Effector memory CD4-positive, alpha-beta T cell (primary cell): ENCODE data around the gene CELF5.

ENCODE experiments used
- DNase-seq, 3 donors: peaks; one replicate each; pipeline ENCODE4 v3.0.0-alpha.2; 2020
- H3K27ac ChIP-seq: 2 replicates; pipeline ENCODE4 v1.7.0; 2013; ENCODE audit warnings: mild to moderate bottlenecking, low read length, moderate library complexity; ENCODE audit not compliant: insufficient read depth, poor library complexity, severe bottlenecking
- H3K27me3 ChIP-seq: replicated peaks from 2 replicates; pipeline ENCODE4 v1.7.0; 2013; ENCODE audit warnings: mild to moderate bottlenecking, low read length; ENCODE audit not compliant: insufficient read depth, control insufficient read depth, poor library complexity, severe bottlenecking
- H3K36me3 ChIP-seq: 2 replicates; pipeline ENCODE4 v1.7.0; 2013; ENCODE audit warnings: mild to moderate bottlenecking, low read length, moderate library complexity; ENCODE audit not compliant: control insufficient read depth, insufficient read depth
- H3K4me1 ChIP-seq: 2 replicates; pipeline ENCODE4 v1.7.0; 2013; ENCODE audit warnings: low read length, mild to moderate bottlenecking; ENCODE audit not compliant: control insufficient read depth, insufficient read depth, poor library complexity, severe bottlenecking
- H3K4me3 ChIP-seq: 2 replicates; pipeline ENCODE4 v1.7.0; 2013; ENCODE audit warnings: low read length, low read depth, mild to moderate bottlenecking; ENCODE audit not compliant: insufficient read depth, poor library complexity, severe bottlenecking
- H3K9me3 ChIP-seq: 2 replicates; pipeline ENCODE4 v1.7.0; 2013; ENCODE audit warnings: mild to moderate bottlenecking, low read length, moderate library complexity; ENCODE audit not compliant: control insufficient read depth

Gene CELF5

DNA sequence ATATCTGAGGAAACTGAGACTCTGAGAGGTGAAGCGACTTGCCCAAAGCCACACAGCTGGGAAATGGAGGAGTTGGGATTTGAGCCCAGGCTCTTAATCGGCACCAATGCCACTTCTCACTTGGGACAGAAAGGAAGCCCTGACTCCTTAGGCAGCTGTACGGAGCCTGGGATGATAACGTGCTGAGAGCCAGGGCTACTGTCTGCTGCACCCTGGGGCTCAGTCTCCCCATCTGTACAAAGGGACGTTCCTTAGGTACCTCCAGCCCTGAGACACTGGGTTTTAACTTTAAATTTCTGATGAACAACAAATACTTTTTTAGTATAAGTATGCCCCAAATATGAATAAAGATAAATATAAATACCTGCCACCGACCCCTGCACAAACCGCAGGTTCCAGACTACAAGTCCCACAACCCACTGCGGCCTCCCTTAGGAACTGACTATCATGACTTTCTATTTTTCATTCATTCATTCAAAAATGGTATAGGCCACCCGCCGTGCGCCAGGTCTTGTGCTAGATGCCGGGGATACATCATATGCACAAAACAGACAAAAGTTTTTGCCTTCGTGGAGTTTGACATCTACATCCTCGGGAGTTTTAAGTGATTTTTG lies 39.5 kb upstream of the CELF5 start:
- peak overlapping the region; percentile 77 for H3K4me3 ChIP-seq
- DNase-seq = peak in 2 of 3 donors; percentile 36 to 68
- H3K4me1 ChIP-seq = peaks cover 63% of the 10 kb centered on the region
- no peaks in the 10 kb centered on the region for H3K9me3 ChIP-seq
- H3K27ac ChIP-seq = peak overlapping the region; percentile 75
- no peaks in the 10 kb centered on the region for H3K27me3 ChIP-seq
- H3K36me3 ChIP-seq = peaks cover 8% of the 10 kb centered on the region

DNA sequence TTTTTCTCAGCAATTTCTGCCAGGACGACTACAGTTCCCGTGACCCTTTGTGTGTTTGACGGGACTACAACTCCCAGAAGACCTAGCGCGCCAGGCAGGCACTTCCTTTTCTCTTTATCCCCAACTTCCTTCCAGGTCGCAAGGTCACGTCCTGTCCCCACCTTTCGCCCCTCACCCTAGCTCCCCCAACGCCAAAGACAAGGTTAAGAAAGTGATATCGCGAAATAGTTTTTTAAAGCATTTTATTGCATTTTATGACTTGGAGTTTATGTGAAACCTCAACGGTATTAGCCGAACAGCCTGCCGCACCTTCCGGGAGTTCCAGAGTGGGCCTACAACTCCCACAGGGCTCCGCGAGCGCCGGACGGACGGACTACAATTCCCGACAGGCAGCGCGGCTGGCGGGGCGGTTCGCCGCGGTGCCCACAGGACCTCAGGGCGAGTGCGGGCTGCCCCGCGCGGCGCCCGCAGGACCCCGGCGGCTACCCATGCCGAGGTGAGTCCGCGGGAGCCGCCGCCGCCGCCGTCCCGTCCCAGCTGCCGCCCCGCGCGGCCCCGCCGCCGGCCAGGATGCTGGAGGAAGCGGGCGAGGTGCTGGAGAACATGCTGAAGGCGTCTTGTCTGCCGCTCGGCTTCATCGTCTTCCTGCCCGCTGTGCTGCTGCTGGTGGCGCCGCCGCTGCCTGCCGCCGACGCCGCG lies 38.9 kb upstream of the CELF5 start, which contains the start of gene NCLN:
TSS of gene NCLN (plus strand) at position 470 of the 699 bp plus-strand sequence. CDS start at position 571, 101 bp downstream.
- no peaks in the 10 kb centered on the region for H3K9me3 ChIP-seq
- H3K4me3 ChIP-seq = peak within 1 kb of the TSS; percentile 77
- no peaks in the 10 kb centered on the region for H3K27me3 ChIP-seq
- peaks cover 63% of the 10 kb centered on the region for H3K4me1 ChIP-seq
- peak; percentile 82 to 90 (median 89) for DNase-seq
- H3K36me3 ChIP-seq = peaks cover 7% of the 10 kb centered on the region
- H3K27ac ChIP-seq = peak within 1 kb of the TSS; percentile 75

DNA sequence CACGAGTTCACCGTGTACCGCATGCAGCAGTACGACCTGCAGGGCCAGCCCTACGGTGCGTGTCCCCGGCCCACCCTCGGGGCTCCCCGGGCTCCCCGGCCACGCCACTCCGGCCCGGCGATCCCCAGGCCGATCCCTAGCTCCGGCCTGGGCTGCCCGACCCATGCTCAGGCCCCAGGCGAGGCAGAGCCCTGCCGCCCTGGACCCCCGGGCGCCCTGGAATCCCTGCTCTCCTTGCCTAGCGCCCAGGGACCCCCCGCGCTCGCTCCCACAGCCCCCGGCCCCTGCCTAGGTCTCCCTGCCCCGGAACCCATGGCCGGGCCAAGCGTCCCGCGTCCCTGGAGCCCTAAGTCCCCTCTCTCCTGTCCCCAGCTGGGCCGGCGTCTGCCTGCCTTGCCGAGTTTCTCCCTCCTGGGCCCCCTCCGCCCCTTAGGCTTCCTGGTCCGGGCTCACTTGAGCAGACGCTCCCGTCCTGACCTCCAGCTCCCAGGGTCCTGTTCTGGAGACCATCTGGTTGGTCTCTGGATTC lies 38.2 kb upstream of the CELF5 start:
- Histone ChIP-seq H3K36me3 (peaks cover 1% of the 10 kb centered on the region), H3K27ac (peak overlapping the region; percentile 75), H3K4me1 (peaks cover 63% of the 10 kb centered on the region), H3K4me3 (peak overlapping the region; percentile 77), H3K9me3 (no peaks in the 10 kb centered on the region), H3K27me3 (no peaks in the 10 kb centered on the region)
- DNase-seq = no peak

DNA sequence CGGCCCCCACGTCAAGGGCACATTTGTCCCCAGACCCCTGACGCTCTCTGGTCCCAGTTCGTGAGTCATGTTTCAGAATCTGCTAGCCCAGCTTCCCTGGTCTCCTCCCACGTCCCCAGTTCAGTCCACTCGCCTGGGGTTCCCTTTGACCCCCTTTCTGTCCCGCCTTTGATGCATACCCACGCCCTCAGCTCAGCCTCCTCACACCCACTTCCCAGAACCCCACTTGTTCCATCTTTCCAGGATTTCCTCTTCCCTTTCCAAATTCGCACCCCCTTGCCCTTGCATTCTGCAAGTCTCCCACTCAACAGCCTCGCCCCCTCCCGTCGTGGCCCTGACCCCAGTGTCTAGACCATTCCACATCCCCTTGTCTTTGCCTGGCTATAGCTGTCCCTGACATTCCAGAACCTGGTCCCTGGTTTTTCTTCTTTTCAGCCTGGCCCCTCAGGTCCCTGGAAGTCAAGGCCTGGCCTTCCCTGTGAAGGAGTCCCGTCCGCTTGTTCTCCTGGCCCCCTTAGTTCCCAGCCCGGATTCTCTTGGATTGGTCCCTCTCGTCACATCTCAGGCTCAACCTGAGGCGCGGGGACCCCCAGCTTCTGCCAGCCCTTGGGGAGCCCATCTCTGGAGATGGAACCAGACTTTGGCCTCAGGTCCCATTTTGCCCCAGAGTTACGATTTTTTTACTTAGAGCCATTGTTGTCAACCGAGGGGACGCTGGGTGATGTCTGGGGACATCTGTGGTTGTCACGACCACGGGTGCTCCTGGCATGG lies 37.4 kb upstream of the CELF5 start:
- peaks cover 57% of the 10 kb centered on the region for H3K4me1 ChIP-seq
- no peak for DNase-seq
- H3K27ac ChIP-seq = no peak overlapping the region
- peak overlapping the region; percentile 77 for H3K4me3 ChIP-seq
- no peaks in the 10 kb centered on the region for H3K9me3 ChIP-seq
- H3K36me3 ChIP-seq = no peaks in the 10 kb centered on the region
- no peaks in the 10 kb centered on the region for H3K27me3 ChIP-seq

DNA sequence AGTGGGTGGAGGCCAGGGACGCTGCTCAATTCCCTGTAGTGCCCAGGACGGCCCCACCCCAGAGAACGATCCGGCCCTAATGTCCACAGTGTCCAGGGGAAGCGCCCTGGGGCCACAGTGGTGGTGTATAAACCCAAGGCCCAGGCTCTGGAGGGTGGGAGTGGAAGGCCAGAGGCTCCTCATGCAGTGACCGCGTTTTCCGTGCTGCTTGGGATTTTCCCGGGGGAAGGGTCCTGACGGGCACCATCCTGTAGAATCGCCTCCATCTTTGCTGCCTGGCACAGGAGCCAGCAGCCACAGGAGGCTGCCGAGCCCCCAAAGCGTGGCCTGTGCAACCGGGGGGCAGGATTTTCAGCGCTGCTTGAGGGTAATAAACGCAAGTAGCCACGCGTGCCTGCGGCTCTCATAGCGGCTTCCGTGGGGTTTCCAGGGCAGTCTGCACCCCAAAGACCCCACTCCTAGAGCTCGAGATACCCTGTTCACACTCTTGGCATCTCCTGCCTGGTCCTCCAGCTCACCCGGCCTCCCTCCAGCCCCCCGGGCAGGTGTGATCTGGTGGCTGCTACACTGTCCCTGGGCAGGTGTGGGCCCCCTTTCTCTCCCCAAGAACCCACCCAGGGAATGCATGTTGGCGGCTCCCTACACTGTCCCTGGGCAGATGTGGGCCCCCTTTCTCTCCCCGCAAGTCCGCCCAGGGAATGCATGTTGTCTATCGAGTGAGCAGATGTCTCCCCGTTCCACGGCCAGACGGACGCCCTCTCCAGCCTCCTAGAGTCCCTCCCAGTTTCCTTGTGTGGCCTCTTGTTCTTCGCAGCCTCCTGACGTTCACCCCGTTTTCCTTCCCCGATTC lies 36.6 kb upstream of the CELF5 start:
- Histone ChIP-seq H3K27ac (no peak overlapping the region), H3K4me1 (peaks cover 52% of the 10 kb centered on the region), H3K9me3 (no peaks in the 10 kb centered on the region), H3K4me3 (no peak overlapping the region), H3K36me3 (no peaks in the 10 kb centered on the region), H3K27me3 (no peaks in the 10 kb centered on the region)
- DNase-seq = no peak

DNA sequence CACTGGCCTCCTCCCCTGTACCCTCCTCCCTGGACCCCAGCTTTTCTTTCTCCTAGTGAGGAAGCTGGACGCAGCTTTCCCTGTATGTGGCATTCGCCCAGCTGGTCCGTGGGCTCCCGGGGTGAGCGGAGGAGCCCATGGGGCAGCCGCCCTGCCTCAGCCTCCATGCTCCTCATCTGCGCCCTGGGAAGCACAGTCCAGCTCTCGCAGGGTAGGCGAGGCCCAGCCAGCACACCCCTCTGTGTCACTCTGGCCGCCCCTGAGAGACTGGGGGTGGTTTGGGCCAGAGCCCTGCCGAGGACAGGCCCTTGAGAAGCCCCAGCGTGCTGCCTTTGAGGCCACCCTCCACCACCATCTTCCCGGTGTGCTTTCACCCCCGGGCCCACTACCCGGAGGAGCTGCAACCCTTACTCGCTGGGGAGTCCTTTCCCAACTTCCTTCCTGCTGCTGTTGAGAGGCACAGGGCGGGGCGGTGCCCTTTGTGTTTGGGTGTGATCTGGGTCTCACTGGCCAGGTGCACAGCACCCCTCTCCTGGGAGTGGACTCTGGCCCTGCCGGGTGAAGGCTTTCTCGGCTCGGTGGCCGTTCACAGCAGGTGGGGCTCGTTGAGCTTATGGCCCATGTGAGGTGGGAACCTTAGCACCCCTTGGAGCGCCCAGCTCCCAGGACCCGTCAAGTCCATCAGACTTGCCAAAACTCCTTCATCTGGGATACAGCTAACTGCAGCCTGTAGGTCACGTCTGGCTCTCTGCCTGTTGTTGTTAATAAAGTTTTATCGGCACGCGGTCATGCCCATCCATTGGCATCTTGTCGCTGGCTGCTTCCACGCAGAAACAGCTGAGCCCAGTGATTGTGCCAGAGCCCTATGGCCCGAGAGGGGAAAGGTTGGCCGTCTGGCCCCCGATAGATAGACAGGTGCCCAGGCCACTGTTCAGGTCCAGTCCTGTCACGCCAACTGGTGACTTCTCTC lies 35.5 kb upstream of the CELF5 start:
- DNase-seq = no peak
- Histone ChIP-seq H3K27ac (no peak overlapping the region), H3K27me3 (no peaks in the 10 kb centered on the region), H3K36me3 (peaks cover 9% of the 10 kb centered on the region), H3K9me3 (no peaks in the 10 kb centered on the region), H3K4me1 (peaks cover 48% of the 10 kb centered on the region), H3K4me3 (no peak overlapping the region)

DNA sequence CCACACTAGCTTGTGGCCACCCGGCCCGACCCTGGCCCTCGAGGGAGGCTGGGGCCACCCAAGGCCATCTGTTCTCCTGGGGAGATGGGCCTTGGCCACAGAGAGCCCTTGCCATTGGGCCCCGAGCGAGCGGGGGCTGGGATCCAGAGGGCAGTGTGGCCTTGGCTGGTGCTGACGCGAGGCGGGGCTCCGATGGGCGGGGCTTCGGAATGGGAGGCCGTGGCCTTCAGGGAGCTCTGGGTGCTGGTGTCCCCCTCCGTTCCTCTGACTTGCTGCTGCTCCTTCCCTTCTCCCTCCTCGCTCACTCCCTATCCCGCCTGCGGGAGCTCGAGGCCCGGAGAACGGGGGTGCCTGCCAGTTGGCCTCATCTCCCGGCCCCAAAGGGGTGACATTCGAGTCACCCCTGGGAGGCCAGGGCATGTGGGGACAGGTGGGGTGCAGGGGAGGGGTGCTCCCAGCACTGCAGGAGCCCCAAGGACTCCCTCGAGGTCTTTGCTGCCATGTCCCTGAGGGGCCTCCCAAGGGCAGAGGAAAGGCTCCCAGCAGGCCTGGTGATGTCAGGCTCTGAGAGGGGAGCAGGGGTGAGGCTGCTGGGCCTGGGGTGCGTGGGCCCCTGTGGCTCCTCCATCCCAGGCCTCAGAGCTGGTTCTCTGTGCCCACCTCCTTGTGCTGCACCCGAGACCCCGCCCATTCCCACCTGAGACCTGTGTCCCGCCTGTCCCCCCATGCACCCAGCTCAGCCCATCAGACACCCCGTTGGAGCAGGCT lies 34.6 kb upstream of the CELF5 start:
- H3K9me3 ChIP-seq = no peaks in the 10 kb centered on the region
- H3K27me3 ChIP-seq = no peaks in the 10 kb centered on the region
- peaks cover 9% of the 10 kb centered on the region for H3K36me3 ChIP-seq
- no peak overlapping the region for H3K4me3 ChIP-seq
- no peak for DNase-seq
- peaks cover 39% of the 10 kb centered on the region for H3K4me1 ChIP-seq
- no peak overlapping the region for H3K27ac ChIP-seq

DNA sequence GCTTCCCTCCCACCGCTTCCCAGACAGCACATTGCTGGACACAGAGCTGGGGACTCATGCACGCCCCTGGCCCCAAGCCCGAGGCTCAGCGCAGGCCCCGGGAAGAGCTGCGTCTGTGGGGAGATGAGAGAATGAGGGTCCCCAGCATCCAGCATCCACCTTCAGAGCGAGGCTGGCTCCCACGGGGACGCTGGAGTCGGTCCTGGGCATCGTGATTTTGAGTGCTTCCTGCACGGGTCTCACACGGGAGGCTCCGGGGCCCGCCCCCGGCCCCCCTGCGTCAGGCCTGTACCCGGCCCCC lies 34.0 kb upstream of the CELF5 start:
- H3K27me3 ChIP-seq = no peaks in the 10 kb centered on the region
- H3K4me1 ChIP-seq = peaks cover 35% of the 10 kb centered on the region
- DNase-seq = no peak
- peaks cover 9% of the 10 kb centered on the region for H3K36me3 ChIP-seq
- no peak overlapping the region for H3K4me3 ChIP-seq
- no peak overlapping the region for H3K27ac ChIP-seq
- H3K9me3 ChIP-seq = no peaks in the 10 kb centered on the region
